Neuronal stem cell (in vitro differentiated cells): ENCODE data around the gene CST4.

Source experiments
- DNase-seq: peaks from one replicate; pipeline ENCODE4 v3.0.0-alpha.2; 2013; ENCODE audit warnings: low spot score
- H2AFZ ChIP-seq: one replicate; pipeline ENCODE4 v1.6.1; 2013; ENCODE audit warnings: mild to moderate bottlenecking, low read length, inconsistent platforms
- H2AK5ac ChIP-seq: 2 replicates; pipeline ENCODE4 v1.6.1; 2013; ENCODE audit warnings: low read depth, mild to moderate bottlenecking, inconsistent platforms, low read length, moderate library complexity, mixed read lengths
- H2BK120ac ChIP-seq: 2 replicates; pipeline ENCODE4 v1.6.1; 2013; ENCODE audit warnings: low read depth, mild to moderate bottlenecking, inconsistent platforms, low read length, moderate library complexity, mixed read lengths
- H2BK12ac ChIP-seq: one replicate; pipeline ENCODE4 v1.6.1; 2013; ENCODE audit warnings: low read length, inconsistent platforms
- H2BK15ac ChIP-seq: 2 replicates; pipeline ENCODE4 v1.6.1; 2013; ENCODE audit warnings: mild to moderate bottlenecking, low read length, inconsistent platforms, mixed read lengths
- H2BK5ac ChIP-seq: one replicate; pipeline ENCODE4 v1.6.1; 2013; ENCODE audit warnings: inconsistent platforms, mild to moderate bottlenecking, low read length, moderate library complexity
- H3K14ac ChIP-seq: one replicate; pipeline ENCODE4 v1.6.1; 2013; ENCODE audit warnings: low read length, inconsistent platforms
- H3K18ac ChIP-seq: 2 replicates; pipeline ENCODE4 v1.6.1; 2013; ENCODE audit warnings: low read length, inconsistent platforms
- H3K23ac ChIP-seq: 2 replicates; pipeline ENCODE4 v1.6.1; 2013; ENCODE audit warnings: low read depth, mild to moderate bottlenecking, mixed read lengths, low read length, inconsistent platforms; ENCODE audit not compliant: poor library complexity
- H3K27ac ChIP-seq: replicated peaks from 3 replicates; pipeline ENCODE4 v1.5.1; 2013; ENCODE audit warnings: low read length, inconsistent platforms
- H3K27me3 ChIP-seq, 3 experiments: 2 replicates each; pipeline ENCODE4 v1.6.1; 2013; ENCODE audit warnings: low read length in 3 of 3, mild to moderate bottlenecking in 2 of 3, inconsistent platforms in 1 of 3, low read depth in 1 of 3, mixed read lengths in 1 of 3, moderate library complexity in 1 of 3; ENCODE audit not compliant: control insufficient read depth in 3 of 3, insufficient read depth in 3 of 3
- H3K36me3 ChIP-seq, 2 donors: replicated peaks in 1 of 2; 2 replicates each; pipeline ENCODE4 v1.6.1; 2013; ENCODE audit warnings: low read length in 2 of 2; ENCODE audit not compliant: control insufficient read depth in 2 of 2, insufficient read depth in 2 of 2
- H3K4ac ChIP-seq: 2 replicates; pipeline ENCODE4 v1.6.1; 2013; ENCODE audit warnings: inconsistent platforms, mild to moderate bottlenecking, low read length, moderate library complexity
- H3K4me1 ChIP-seq, 2 donors: 1 replicate in 1 of 2; 2 replicates in 1 of 2; pipeline ENCODE4 v1.6.1; 2013; ENCODE audit warnings: low read length in 2 of 2, low read depth in 1 of 2; ENCODE audit not compliant: control insufficient read depth in 2 of 2, insufficient read depth in 1 of 2
- H3K4me2 ChIP-seq: one replicate; pipeline ENCODE4 v1.6.1; 2013; ENCODE audit warnings: mild to moderate bottlenecking, low read length, inconsistent platforms; ENCODE audit not compliant: insufficient read depth, poor library complexity, severe bottlenecking
- H3K4me3 ChIP-seq, 2 donors: 2 replicates each; pipeline ENCODE4 v1.5.1; 2013; ENCODE audit warnings: low read length in 2 of 2, mild to moderate bottlenecking in 2 of 2, inconsistent platforms in 1 of 2, moderate library complexity in 1 of 2
- H3K79me1 ChIP-seq: one replicate; pipeline ENCODE4 v1.6.1; 2013; ENCODE audit warnings: low read depth, mild to moderate bottlenecking, inconsistent platforms, low read length, moderate library complexity
- H3K9ac ChIP-seq: one replicate; pipeline ENCODE4 v1.6.1; 2013; ENCODE audit warnings: mild to moderate bottlenecking, low read depth, low read length, inconsistent platforms; ENCODE audit not compliant: poor library complexity
- H3K9me3 ChIP-seq, 2 donors: replicated peaks in 1 of 2; 2 replicates each; pipeline versions ENCODE3 to v1.6.1; 2013; ENCODE audit warnings: low read length in 2 of 2, mild to moderate bottlenecking in 2 of 2, inconsistent platforms in 1 of 2, low read depth in 1 of 2, mixed read lengths in 1 of 2, moderate library complexity in 1 of 2; ENCODE audit not compliant: control insufficient read depth in 2 of 2, insufficient read depth in 1 of 2
- H4K8ac ChIP-seq: one replicate; pipeline ENCODE4 v1.6.1; 2013; ENCODE audit warnings: low read depth, mild to moderate bottlenecking, inconsistent platforms, low read length, moderate library complexity
- H4K91ac ChIP-seq: one replicate; pipeline ENCODE4 v1.6.1; 2013; ENCODE audit warnings: low read length, low read depth, mild to moderate bottlenecking, inconsistent platforms; ENCODE audit not compliant: poor library complexity
- whole genome bisulfite sequencing, 2 donors: extraction: QIAGEN DNeasy Blood & Tissue Kit; methylation state at CpG; one replicate each; pipeline ENCODE4 v1.1.7; 2013; ENCODE audit warnings: missing lambda C conversion rate in 2 of 2, mixed read lengths in 1 of 2; ENCODE audit not compliant: insufficient read length in 2 of 2, insufficient replicate concordance in 1 of 2; ENCODE audit errors: extremely low coverage in 2 of 2; 5-methylcytosine and 5-hydroxymethylcytosine counted together

CST4 gene

GRCh38 chr20:23643659-23644058 lies 45.2 kb downstream of the CST4 start:
- H3K27me3 ChIP-seq: peaks cover 0 to 11% (median 0%) of the 10 kb centered on the region in 3 experiments
- H3K4ac ChIP-seq: no peak overlapping the region
- no peak overlapping the region for H3K4me3 ChIP-seq
- H3K4me2 ChIP-seq: no peak overlapping the region
- H2AFZ ChIP-seq: no peak overlapping the region
- no peak for DNase-seq
- no peaks in the 10 kb centered on the region for H3K9me3 ChIP-seq
- H3K23ac ChIP-seq: no peak overlapping the region
- H3K18ac ChIP-seq: no peak overlapping the region
- no peak overlapping the region for H3K9ac ChIP-seq
- no peak overlapping the region for H4K8ac ChIP-seq
- no CpG with 5 or more reads among the region's 6 CpGs for WGBS, 2 donors
- no peak overlapping the region for H2BK120ac ChIP-seq
- no peak overlapping the region for H3K14ac ChIP-seq
- H3K4me1 ChIP-seq: peaks cover 0 to 1% of the 10 kb centered on the region in 2 donors
- no peak overlapping the region for H2BK5ac ChIP-seq
- no peak overlapping the region for H4K91ac ChIP-seq
- H2BK15ac ChIP-seq: no peak overlapping the region
- H3K36me3 ChIP-seq: no peaks in the 10 kb centered on the region
- H3K79me1 ChIP-seq: no peaks in the 10 kb centered on the region
- no peak overlapping the region for H3K27ac ChIP-seq
- no peak overlapping the region for H2AK5ac ChIP-seq
- no peak overlapping the region for H2BK12ac ChIP-seq

GRCh38 chr20:23641936-23642751 lies 46.7 kb downstream of the CST4 start:
- Histone ChIP-seq H3K4ac (no peak overlapping the region), H3K27me3 (peaks cover 0 to 11% (median 0%) of the 10 kb centered on the region in 3 experiments), H3K36me3 (no peaks in the 10 kb centered on the region), H3K9ac (no peak overlapping the region), H4K91ac (no peak overlapping the region), H3K4me1 (peaks cover 0 to 3% of the 10 kb centered on the region in 2 donors), H3K27ac (no peak overlapping the region), H3K23ac (no peak overlapping the region), H3K14ac (no peak overlapping the region), H2BK120ac (no peak overlapping the region), H3K9me3 (no peaks in the 10 kb centered on the region), H2AFZ (no peak overlapping the region), H2BK15ac (no peak overlapping the region), H3K4me3 (no peak overlapping the region), H3K18ac (no peak overlapping the region), H3K4me2 (no peak overlapping the region), H2BK5ac (no peak overlapping the region), H3K79me1 (no peaks in the 10 kb centered on the region), H2BK12ac (no peak overlapping the region), H4K8ac (peak overlapping the region; percentile 30), H2AK5ac (no peak overlapping the region)
- WGBS, 2 donors: no CpG with 5 or more reads among the region's 12 CpGs
- no peak for DNase-seq

- no CpG with 5 or more reads among the region's 11 CpGs for WGBS, 2 donors
- no peak overlapping the region for H4K91ac ChIP-seq
- H3K4ac ChIP-seq: no peak overlapping the region
- no peak overlapping the region for H2BK12ac ChIP-seq
- no peak overlapping the region for H2BK15ac ChIP-seq
- no peak overlapping the region for H3K14ac ChIP-seq
- no peak overlapping the region for H2AFZ ChIP-seq
- no peak overlapping the region for H3K27ac ChIP-seq
- DNase-seq: no peak
- H3K4me1 ChIP-seq: peaks cover 5 to 8% of the 10 kb centered on the region in 2 donors
- H3K79me1 ChIP-seq: no peaks in the 10 kb centered on the region
- no peak overlapping the region for H3K4me2 ChIP-seq
- no peak overlapping the region for H3K4me3 ChIP-seq
- no peaks in the 10 kb centered on the region for H3K9me3 ChIP-seq
- H3K23ac ChIP-seq: no peak overlapping the region
- H3K36me3 ChIP-seq: peaks cover 0 to 2% of the 10 kb centered on the region in 2 donors
- H2BK120ac ChIP-seq: no peak overlapping the region
- peak overlapping the region; percentile 48 for H3K18ac ChIP-seq
- no peak overlapping the region for H4K8ac ChIP-seq
- H2AK5ac ChIP-seq: no peak overlapping the region
- H3K9ac ChIP-seq: no peak overlapping the region
- no peak overlapping the region for H2BK5ac ChIP-seq
- H3K27me3 ChIP-seq: peaks cover 0 to 9% (median 3%) of the 10 kb centered on the region in 3 experiments
Measured at GRCh38 chr20:23640671-23641667, 47.9 kb downstream of the CST4 start.
